IPS-15b (cell line): ENCODE data around the gene TOX2.

ENCODE experiments used
- H3K27me3 ChIP-seq: one replicate; pipeline ENCODE4 v1.6.1; 2013; ENCODE audit warnings: low read length; ENCODE audit not compliant: control insufficient read depth, insufficient read depth
- H3K36me3 ChIP-seq: one replicate; pipeline ENCODE4 v1.6.1; 2013; ENCODE audit warnings: low read length; ENCODE audit not compliant: control insufficient read depth, insufficient read depth
- H3K4me1 ChIP-seq: one replicate; pipeline ENCODE4 v1.6.1; 2013; ENCODE audit warnings: mild to moderate bottlenecking, low read length; ENCODE audit not compliant: control insufficient read depth, insufficient read depth
- H3K4me3 ChIP-seq: one replicate; pipeline ENCODE4 v1.5.1; 2013; ENCODE audit warnings: low read depth, low read length
- H3K9ac ChIP-seq: one replicate; pipeline ENCODE4 v1.6.1; 2013; ENCODE audit warnings: low read depth, mild to moderate bottlenecking, low read length
- H3K9me3 ChIP-seq: one replicate; pipeline ENCODE4 v1.6.1; 2013; ENCODE audit warnings: mild to moderate bottlenecking, low read length; ENCODE audit not compliant: control insufficient read depth, insufficient read depth

TOX2 gene

GRCh38 chr20:43916881-43917371 lies 2.3 kb downstream of the TOX2 start:
- Histone ChIP-seq H3K36me3 (no peaks in the 10 kb centered on the region), H3K9ac (no peak overlapping the region), H3K4me1 (no peaks in the 10 kb centered on the region), H3K27me3 (peaks cover 52% of the 10 kb centered on the region), H3K9me3 (no peaks in the 10 kb centered on the region), H3K4me3 (peak overlapping the region; percentile 65)

GRCh38 chr20:43917380-43917779 lies 2.7 kb downstream of the TOX2 start:
- H3K27me3 ChIP-seq = peaks cover 49% of the 10 kb centered on the region
- H3K4me3 ChIP-seq = no peak overlapping the region
- H3K4me1 ChIP-seq = no peaks in the 10 kb centered on the region
- H3K36me3 ChIP-seq = no peaks in the 10 kb centered on the region
- no peak overlapping the region for H3K9ac ChIP-seq
- H3K9me3 ChIP-seq = no peaks in the 10 kb centered on the region

- peaks cover 30% of the 10 kb centered on the region for H3K27me3 ChIP-seq
- H3K9ac ChIP-seq = no peak overlapping the region
- H3K9me3 ChIP-seq = no peaks in the 10 kb centered on the region
- H3K4me3 ChIP-seq = no peak overlapping the region
- no peaks in the 10 kb centered on the region for H3K36me3 ChIP-seq
- no peaks in the 10 kb centered on the region for H3K4me1 ChIP-seq
Observed at GRCh38 chr20:43919686-43920403, 5.2 kb downstream of the TOX2 start.

- H3K9ac ChIP-seq = no peak overlapping the region
- H3K9me3 ChIP-seq = no peaks in the 10 kb centered on the region
- H3K27me3 ChIP-seq = peaks cover 21% of the 10 kb centered on the region
- H3K4me1 ChIP-seq = no peaks in the 10 kb centered on the region
- H3K36me3 ChIP-seq = no peaks in the 10 kb centered on the region
- H3K4me3 ChIP-seq = no peak overlapping the region
Observed at GRCh38 chr20:43920797-43921196, 6.1 kb downstream of the TOX2 start.

- H3K9ac ChIP-seq = no peak overlapping the region
- H3K4me1 ChIP-seq = no peaks in the 10 kb centered on the region
- peaks cover 18% of the 10 kb centered on the region for H3K27me3 ChIP-seq
- no peaks in the 10 kb centered on the region for H3K36me3 ChIP-seq
- H3K4me3 ChIP-seq = no peak overlapping the region
- H3K9me3 ChIP-seq = no peaks in the 10 kb centered on the region
Observed at GRCh38 chr20:43921227-43921780, 6.7 kb downstream of the TOX2 start.

GRCh38 chr20:43922614-43923013 lies 8.0 kb downstream of the TOX2 start:
- Histone ChIP-seq H3K9me3 (no peaks in the 10 kb centered on the region), H3K4me3 (no peak overlapping the region), H3K9ac (no peak overlapping the region), H3K27me3 (peaks cover 5% of the 10 kb centered on the region), H3K4me1 (no peaks in the 10 kb centered on the region), H3K36me3 (no peaks in the 10 kb centered on the region)

- Histone ChIP-seq H3K27me3 (no peaks in the 10 kb centered on the region), H3K9me3 (no peaks in the 10 kb centered on the region), H3K4me1 (no peaks in the 10 kb centered on the region), H3K9ac (no peak overlapping the region), H3K4me3 (no peak overlapping the region), H3K36me3 (no peaks in the 10 kb centered on the region)
Observed at GRCh38 chr20:43923322-43923721, 8.7 kb downstream of the TOX2 start.

GRCh38 chr20:43923917-43924316 lies 9.3 kb downstream of the TOX2 start:
- no peaks in the 10 kb centered on the region for H3K36me3 ChIP-seq
- H3K9me3 ChIP-seq = no peaks in the 10 kb centered on the region
- no peak overlapping the region for H3K4me3 ChIP-seq
- no peak overlapping the region for H3K9ac ChIP-seq
- no peaks in the 10 kb centered on the region for H3K27me3 ChIP-seq
- no peaks in the 10 kb centered on the region for H3K4me1 ChIP-seq

- no peak overlapping the region for H3K9ac ChIP-seq
- H3K4me3 ChIP-seq = no peak overlapping the region
- H3K36me3 ChIP-seq = no peaks in the 10 kb centered on the region
- no peaks in the 10 kb centered on the region for H3K9me3 ChIP-seq
- no peaks in the 10 kb centered on the region for H3K4me1 ChIP-seq
- no peaks in the 10 kb centered on the region for H3K27me3 ChIP-seq
Observed at GRCh38 chr20:43925215-43925614, 10.6 kb downstream of the TOX2 start.

GRCh38 chr20:43925801-43926200 lies 11.1 kb downstream of the TOX2 start:
- no peak overlapping the region for H3K9ac ChIP-seq
- H3K4me3 ChIP-seq = no peak overlapping the region
- no peaks in the 10 kb centered on the region for H3K9me3 ChIP-seq
- no peaks in the 10 kb centered on the region for H3K4me1 ChIP-seq
- no peaks in the 10 kb centered on the region for H3K27me3 ChIP-seq
- H3K36me3 ChIP-seq = no peaks in the 10 kb centered on the region

- no peak overlapping the region for H3K9ac ChIP-seq
- H3K4me1 ChIP-seq = no peaks in the 10 kb centered on the region
- H3K36me3 ChIP-seq = no peaks in the 10 kb centered on the region
- no peaks in the 10 kb centered on the region for H3K9me3 ChIP-seq
- no peaks in the 10 kb centered on the region for H3K27me3 ChIP-seq
- no peak overlapping the region for H3K4me3 ChIP-seq
Observed at GRCh38 chr20:43926287-43927050, 11.8 kb downstream of the TOX2 start.

- Histone ChIP-seq H3K36me3 (no peaks in the 10 kb centered on the region), H3K27me3 (no peaks in the 10 kb centered on the region), H3K9me3 (no peaks in the 10 kb centered on the region), H3K9ac (no peak overlapping the region), H3K4me1 (no peaks in the 10 kb centered on the region), H3K4me3 (no peak overlapping the region)
Observed at GRCh38 chr20:43931976-43932375, 17.3 kb downstream of the TOX2 start.
